ENCODE measurements around the gene TNN.

TNN gene

GRCh38 chr1:175178056-175178455 is 110.4 kb downstream of the TNN start:
- no peak for DNase-seq

GRCh38 chr1:175178456-175178855 is 110.8 kb downstream of the TNN start:
- no peak for DNase-seq

GRCh38 chr1:175179837-175180590 is 112.4 kb downstream of the TNN start:
- DNase-seq = no peak

- no peak for DNase-seq
Measured at GRCh38 chr1:175182201-175182746, 114.6 kb downstream of the TNN start.

GRCh38 chr1:175183586-175183985 is 116.0 kb downstream of the TNN start:
- DNase-seq = no peak

GRCh38 chr1:175185903-175186302 is 118.3 kb downstream of the TNN start:
- DNase-seq = no peak

- no peak for DNase-seq
Measured at GRCh38 chr1:175186433-175187160, 119.0 kb downstream of the TNN start.

- DNase-seq = no peak
Measured at GRCh38 chr1:175188936-175189335, 121.3 kb downstream of the TNN start.

- no peak for DNase-seq
Measured at GRCh38 chr1:175191659-175192058, 124.0 kb downstream of the TNN start.

- no peak for DNase-seq
Measured at GRCh38 chr1:175192111-175192629, 124.5 kb downstream of the TNN start.

- DNase-seq = no peak
Measured at GRCh38 chr1:175192630-175193526, 125.2 kb downstream of the TNN start, which contains the start of gene KIAA0040. TSS of gene KIAA0040 (minus strand) at chr1:175192776. CDS start at chr1:175161013, 31,763 bp downstream.

- DNase-seq = no peak
Measured at GRCh38 chr1:175193527-175193910, 125.9 kb downstream of the TNN start.

- DNase-seq = no peak
Measured at GRCh38 chr1:175195281-175195680, 127.6 kb downstream of the TNN start.

GRCh38 chr1:175195798-175196197 is 128.2 kb downstream of the TNN start:
- DNase-seq = no peak

GRCh38 chr1:175197531-175197930 is 129.9 kb downstream of the TNN start:
- no peak for DNase-seq
